Inferior parietal cortex (tissue), 1 donor: ENCODE data around the gene ZNF786.

Source experiments
- DNase-seq: peaks from one replicate; pipeline ENCODE4 v3.0.0-alpha.2; 2016; ENCODE audit errors: extremely low spot score

The ZNF786 gene

GRCh38 chr7:149028346-149029109, 62.0 kb downstream of the ZNF786 start, which contains the start of gene PDIA4:
PDIA4 (minus strand) TSS chr7:149028505; CDS start chr7:149028408, 97 bp downstream.
- peak; percentile 98 for DNase-seq

- peak; percentile 22 for DNase-seq
Measured at GRCh38 chr7:149027611-149028345, 62.7 kb downstream of the ZNF786 start.

GRCh38 chr7:149027055-149027454, 63.5 kb downstream of the ZNF786 start:
- no peak for DNase-seq

GRCh38 chr7:149023662-149024061, 66.9 kb downstream of the ZNF786 start:
- DNase-seq, result no peak

GRCh38 chr7:149022756-149023360, 67.7 kb downstream of the ZNF786 start:
- DNase-seq, result no peak

GRCh38 chr7:149021725-149022062, 68.8 kb downstream of the ZNF786 start:
- DNase-seq, result no peak

- DNase-seq, result no peak
Measured at GRCh38 chr7:149020483-149020882, 70.0 kb downstream of the ZNF786 start.
